GM13977 (cell line): ENCODE measurements around the gene NOTCH4.
"Not testable (repeated sequence)": the region's sequence is repeated elsewhere in the genome, so short reads cannot be mapped to it uniquely, and the experiment has no call there.

Source experiments
- DNase-seq: peaks from one replicate; pipeline ENCODE4 v3.0.0; 2012; ENCODE audit warnings: low spot score
- CTCF ChIP-seq: IDR thresholded peaks from 2 replicates; pipeline ENCODE4 v1.5.1; 2012; ENCODE audit warnings: mild to moderate bottlenecking, control low read depth; ENCODE audit not compliant: insufficient read depth; ENCODE audit errors: extremely low read depth, missing control alignments
- in situ Hi-C: fragments of 300-500 bp; cut with MboI; formaldehyde crosslinking; loops from one replicate; pipeline ENCODE4 v1.12.0; 2022; ENCODE audit warnings: low sequenced_read_pairs, low pct_unique_long_range_greater_than_20kb, mixed read lengths, inconsistent platforms; ENCODE audit not compliant: unreplicated experiment

The NOTCH4 gene

GRCh38 chr6:32252331-32253009, 28.6 kb upstream of the NOTCH4 start:
- in situ Hi-C loops: loop anchor here (10.0 kb wide), 1 partner anchor 142 kb away; no protein-coding TSS in a partner anchor
- TF ChIP-seq CTCF: no peak
- DNase-seq: peak; percentile 47

GRCh38 chr6:32249262-32249661, 25.4 kb upstream of the NOTCH4 start:
- TF ChIP-seq CTCF: no peak
- in situ Hi-C loops: loop anchor here (10.0 kb wide), 1 partner anchor 166 kb away; no protein-coding TSS in a partner anchor
- DNase-seq: no peak

- DNase-seq: no peak
- TF ChIP-seq CTCF: no peak
- in situ Hi-C loops: loop anchor here (10.0 kb wide), 1 partner anchor 167 kb away; no protein-coding TSS in a partner anchor
Measured at GRCh38 chr6:32247401-32247800, 23.5 kb upstream of the NOTCH4 start.

GRCh38 chr6:32244946-32245398, 21.1 kb upstream of the NOTCH4 start:
- peak; percentile 94 for TF ChIP-seq CTCF
- DNase-seq: peak; percentile 78
- in situ Hi-C loops: loop anchor here (10.0 kb wide), 1 partner anchor 170 kb away; no protein-coding TSS in a partner anchor

- in situ Hi-C loops: loop anchor here (10.0 kb wide), 1 partner anchor 171 kb away; no protein-coding TSS in a partner anchor
- no peak for DNase-seq
Measured at GRCh38 chr6:32244270-32244669, 20.4 kb upstream of the NOTCH4 start.

GRCh38 chr6:32242318-32242813, 18.5 kb upstream of the NOTCH4 start:
- in situ Hi-C loops: loop anchor here (10.0 kb wide), 1 partner anchor 172 kb away; no protein-coding TSS in a partner anchor
- not testable (repeated sequence) for DNase-seq

More at GRCh38 chr6:32244270-32244669, 20.4 kb upstream of the NOTCH4 start:
- TF ChIP-seq CTCF: no peak

- TF ChIP-seq CTCF: no peak
- in situ Hi-C loops: loop anchor here (10.0 kb wide), 1 partner anchor 174 kb away; no protein-coding TSS in a partner anchor
- no peak for DNase-seq
Measured at GRCh38 chr6:32240686-32241085, 16.8 kb upstream of the NOTCH4 start.
